Stimulated activated CD4-positive, alpha-beta T cell treated with anti-CD3 and anti-CD28 coated beads, Interleukin-2, amount 100 ng/mL, for 4 hours (primary cell): Measurements from ENCODE around the gene PIP4K2A.
A peak's percentile ranks its signal among the peaks of the same experiment; 100 is the strongest.

Experiments
- DNase-seq: peaks from one replicate; pipeline ENCODE4 v3.0.0-alpha.2; 2020; ENCODE audit warnings: low read depth

Gene PIP4K2A

DNA sequence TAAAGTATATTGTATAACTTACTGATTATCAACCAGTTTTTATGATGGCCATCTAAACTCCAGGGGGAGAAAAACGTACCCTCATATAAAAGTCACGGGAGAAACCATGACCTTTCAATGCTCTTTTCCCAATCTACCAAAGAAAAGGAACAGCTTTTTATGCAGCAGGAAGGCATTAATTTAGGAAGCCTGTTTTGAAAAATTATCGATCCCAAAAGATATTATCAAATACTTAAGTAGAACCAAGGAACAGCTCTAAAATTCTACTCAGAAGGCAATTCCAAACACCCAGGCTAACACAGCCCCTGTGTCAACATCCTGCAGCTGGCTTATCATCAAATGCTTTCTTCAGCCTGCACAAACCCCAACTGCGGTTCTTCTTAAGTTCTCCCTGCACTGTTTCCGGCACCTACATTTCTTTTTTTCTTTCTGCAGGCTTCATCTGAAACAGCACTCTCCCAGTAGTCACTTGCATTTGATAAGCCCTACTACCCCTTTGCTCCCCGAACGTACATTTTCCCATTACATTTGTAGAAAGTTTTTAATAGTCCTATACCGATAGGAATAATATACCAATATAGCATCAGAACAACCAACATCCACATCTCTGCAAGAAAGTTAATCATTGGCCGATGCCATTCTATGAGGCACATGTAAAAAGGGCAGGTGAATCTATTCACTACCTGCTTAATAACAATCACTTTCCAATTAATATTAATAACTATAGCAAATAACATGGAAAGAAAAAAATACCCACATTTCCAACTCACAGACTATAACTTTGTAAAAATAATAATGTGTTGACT is 47.9 kb downstream of the PIP4K2A start:
- DNase-seq: peak; percentile 49

DNA sequence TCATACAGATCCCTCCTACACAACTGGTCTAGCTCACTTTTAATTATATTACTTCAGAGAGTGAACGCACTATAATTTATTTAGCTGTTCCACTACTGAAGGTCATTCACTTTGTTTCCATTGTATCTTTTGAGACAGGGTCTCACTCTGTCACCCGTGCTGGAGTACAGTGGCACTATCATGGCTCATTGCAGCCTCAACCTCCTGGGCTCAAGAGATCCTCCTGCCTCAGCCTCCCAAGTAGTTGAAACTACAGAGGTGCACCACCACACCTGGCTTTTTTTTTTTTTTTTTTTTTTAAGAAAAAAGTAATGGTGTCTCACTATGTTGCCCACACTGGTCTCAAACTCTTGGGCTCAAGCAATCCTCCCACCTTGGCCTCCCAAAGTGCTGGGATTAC is 49.0 kb downstream of the PIP4K2A start:
- no peak for DNase-seq

GRCh38 chr10:22662733-22663330 is 51.5 kb downstream of the PIP4K2A start:
- DNase-seq: no peak

GRCh38 chr10:22659866-22660265 is 54.5 kb downstream of the PIP4K2A start:
- no peak for DNase-seq

- DNase-seq: no peak
Observed at GRCh38 chr10:22658745-22659410, 55.5 kb downstream of the PIP4K2A start.

DNA sequence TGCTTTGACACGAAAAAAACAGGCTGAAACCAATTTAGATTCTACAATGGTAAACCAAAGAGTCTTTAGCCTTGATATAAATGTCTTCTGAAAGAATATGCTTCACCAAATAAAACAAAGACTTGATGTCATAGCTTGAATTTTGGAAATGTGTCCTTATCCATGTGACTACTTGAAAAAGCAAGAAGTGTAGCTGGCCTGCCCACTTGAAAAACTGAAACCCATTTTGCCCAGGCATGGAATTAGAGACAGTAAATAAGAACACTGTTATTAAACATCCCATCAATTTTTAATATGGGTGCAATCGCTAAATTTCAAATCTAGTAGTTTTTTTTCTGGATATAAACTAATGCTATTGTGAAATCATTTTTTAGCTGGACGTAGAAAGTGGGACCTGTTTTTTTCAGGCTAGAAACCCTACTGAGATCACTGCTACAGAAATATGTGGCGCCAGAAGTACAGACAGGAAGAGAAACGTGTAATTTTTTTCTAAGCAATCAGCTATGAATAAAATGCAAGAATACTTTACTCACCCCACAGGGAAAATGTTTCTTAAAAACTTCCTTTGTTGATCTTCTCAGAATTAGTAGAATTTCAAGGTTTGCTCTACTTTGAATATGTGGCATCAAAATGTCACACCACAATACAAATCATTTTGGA is 56.7 kb downstream of the PIP4K2A start:
- DNase-seq: no peak

DNA sequence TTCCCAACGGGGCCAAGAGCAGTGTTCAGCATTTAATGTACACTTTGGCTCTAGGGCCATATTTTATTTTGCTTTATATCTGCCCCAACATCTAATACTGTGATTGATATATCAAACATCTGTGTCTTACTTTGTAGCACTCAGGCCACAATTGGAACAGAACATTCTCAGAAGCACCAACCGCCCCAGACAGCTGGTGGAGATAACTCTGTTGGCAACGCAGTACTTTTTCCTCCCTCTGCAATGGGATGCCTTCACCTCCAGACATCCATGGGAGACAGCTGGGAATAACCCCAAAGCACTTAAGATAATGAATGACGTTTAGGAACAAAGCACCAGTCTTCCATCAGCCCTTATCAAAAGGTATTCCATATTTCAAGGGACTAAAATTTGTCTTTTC is 57.4 kb downstream of the PIP4K2A start:
- no peak for DNase-seq

DNA sequence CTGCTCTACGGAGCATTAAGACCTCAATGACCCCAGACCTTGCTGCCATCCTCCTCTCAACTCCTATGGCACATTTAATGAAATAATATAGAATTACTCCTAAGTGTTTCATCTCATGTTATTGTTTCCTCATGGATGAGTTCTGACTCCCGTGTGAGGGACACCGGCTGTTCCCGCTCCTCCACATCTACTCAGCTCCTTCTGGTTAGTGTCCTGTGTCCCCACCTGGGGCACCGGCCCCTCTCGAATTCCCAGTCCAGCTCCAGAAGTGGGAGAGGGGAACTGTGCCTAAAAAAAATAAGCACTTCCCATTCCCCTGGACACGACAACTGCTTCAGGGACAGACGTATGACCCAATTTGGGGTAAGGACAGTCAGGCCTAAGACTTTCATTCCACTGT is 58.3 kb downstream of the PIP4K2A start:
- DNase-seq: no peak

- no peak for DNase-seq
Observed at GRCh38 chr10:22655312-22655981, 58.9 kb downstream of the PIP4K2A start.

DNA sequence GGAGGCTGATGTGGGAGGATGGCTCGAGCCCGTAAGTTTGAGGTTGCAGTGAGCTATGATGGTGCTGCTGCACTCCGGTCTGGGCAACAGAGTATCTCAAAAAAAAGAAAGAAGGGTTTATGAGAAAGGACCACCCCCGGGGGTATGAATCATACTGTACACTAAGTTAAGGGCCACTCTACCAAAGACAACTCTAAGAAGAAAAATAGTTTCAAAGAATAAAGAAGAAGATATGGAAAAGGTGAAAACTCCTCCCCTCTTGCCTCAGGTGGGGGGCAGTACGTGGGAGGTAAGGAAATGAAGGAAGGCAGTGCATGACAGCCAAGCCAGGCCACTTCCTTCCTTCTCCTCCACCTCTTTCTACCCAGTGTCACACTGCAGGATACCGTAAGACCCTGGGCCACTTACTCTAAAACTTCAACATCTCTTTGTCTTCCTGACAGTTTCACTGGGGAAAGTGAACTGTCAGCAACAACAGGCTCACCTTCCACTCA is 61.3 kb downstream of the PIP4K2A start:
- peak; percentile 56 for DNase-seq

DNA sequence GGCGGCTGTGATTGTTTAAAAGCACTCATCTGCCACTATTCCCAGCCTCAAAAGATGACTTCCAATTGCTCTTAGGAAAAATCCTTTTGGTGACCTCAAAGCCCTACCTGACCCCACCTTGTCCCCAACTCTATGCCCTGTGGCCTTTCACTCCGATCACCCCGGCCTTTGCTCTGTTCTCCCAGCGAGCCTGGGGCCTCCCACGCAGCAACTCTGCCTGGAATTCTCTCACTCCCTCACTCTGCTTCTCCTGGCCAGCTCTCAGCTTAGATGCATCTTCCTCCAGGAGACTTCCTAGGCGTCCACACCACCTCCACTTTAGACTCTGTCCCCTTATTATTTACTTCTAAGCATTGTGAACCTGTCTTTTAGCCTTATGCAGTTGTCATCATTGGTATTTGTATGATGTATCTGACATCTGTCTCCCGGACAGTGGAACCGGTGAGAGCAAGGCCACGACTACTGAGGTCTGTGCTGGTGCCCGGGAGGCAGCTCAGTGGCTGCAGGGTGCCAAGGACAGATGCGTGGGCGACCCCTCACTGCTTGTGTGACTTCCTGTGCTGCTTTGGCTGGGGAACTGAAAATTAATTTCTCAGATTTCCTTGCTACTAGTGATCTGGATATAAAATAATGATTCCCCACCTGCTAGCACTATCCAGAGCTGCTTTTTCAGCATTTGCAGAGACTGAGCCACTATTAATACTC is 63.0 kb downstream of the PIP4K2A start:
- DNase-seq: no peak

DNA sequence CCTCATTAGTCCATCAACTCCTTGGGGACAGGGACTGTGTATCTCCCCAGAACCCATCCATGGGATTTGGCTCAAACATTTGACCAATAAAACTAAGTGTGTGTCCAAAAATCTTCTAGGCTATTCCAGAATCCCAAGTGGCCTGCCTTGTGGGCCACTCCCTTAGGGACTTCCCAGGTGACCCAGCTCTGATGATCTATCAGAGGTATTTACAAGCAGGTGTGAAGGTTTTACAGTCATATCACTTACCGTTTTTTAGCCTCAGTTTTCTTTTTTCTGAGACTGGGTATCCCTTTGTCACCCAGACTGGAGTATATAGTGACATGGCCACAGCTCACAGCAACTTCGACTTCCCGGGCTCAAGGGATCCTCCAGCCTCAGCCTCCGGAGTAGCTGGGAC is 64.4 kb downstream of the PIP4K2A start:
- DNase-seq: no peak

- no peak for DNase-seq
Observed at GRCh38 chr10:22649390-22649841, 65.0 kb downstream of the PIP4K2A start.

DNA sequence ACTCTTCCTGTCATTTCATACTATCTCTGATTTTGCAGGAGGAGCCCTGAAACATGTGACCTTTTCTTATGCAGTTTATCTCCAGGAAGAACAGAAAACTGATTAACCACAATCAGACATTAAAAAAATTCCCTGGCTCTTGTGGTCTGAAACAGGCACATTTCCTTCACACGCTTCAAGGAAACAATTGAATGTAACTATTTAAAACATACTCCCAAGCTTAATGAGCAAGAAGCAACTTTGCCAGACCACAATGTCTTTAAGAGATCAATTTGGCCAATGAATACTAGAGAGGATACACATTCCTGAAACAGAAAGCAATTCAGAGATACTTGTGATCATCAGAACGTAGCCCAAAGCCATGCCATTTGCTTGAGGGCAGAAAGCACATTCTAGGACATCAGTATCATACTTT is 65.8 kb downstream of the PIP4K2A start:
- no peak for DNase-seq

DNA sequence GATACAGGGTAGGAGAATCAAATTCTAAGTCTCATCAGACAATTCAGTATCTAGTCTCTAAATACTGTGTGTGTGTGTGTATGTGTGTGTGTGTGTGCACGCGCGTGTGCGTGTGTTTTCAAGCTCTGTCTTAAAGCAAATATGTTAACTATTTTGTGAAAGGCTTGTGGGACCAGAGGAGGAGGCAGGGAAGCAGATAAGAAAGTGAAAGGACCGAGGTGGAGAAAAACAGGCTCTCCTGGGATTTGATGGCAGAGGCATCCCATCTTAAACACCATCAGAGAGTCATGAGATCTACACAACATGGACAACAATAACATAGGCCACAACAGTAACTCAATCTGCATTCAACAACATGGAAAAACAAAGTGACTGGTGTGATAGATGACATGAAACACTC is 67.1 kb downstream of the PIP4K2A start:
- no peak for DNase-seq

GRCh38 chr10:22646388-22646853 is 68.0 kb downstream of the PIP4K2A start:
- no peak for DNase-seq

DNA sequence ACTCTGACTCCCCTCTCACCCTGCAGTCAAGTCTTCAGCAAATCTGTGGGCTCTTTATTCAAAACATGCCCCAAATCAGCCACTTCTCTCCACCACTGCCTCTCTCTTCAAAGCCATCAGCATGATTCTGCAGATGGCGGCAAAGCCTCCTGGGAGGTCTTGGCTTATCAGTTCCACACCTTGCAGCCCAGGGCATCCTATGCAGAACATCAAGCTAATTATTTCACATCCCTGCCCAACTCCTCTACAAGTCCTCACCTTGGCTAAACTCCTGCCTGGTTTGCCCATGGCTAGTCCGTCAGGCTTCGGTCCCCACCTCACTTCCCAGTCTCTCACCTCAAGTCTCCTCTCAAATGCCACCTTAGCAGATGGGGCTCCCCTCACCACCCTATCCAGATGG is 70.2 kb downstream of the PIP4K2A start:
- DNase-seq: no peak

GRCh38 chr10:22643775-22644174 is 70.6 kb downstream of the PIP4K2A start:
- no peak for DNase-seq

- DNase-seq: no peak
Observed at GRCh38 chr10:22643116-22643515, 71.3 kb downstream of the PIP4K2A start.

GRCh38 chr10:22641743-22642142 is 72.6 kb downstream of the PIP4K2A start:
- no peak for DNase-seq

DNA sequence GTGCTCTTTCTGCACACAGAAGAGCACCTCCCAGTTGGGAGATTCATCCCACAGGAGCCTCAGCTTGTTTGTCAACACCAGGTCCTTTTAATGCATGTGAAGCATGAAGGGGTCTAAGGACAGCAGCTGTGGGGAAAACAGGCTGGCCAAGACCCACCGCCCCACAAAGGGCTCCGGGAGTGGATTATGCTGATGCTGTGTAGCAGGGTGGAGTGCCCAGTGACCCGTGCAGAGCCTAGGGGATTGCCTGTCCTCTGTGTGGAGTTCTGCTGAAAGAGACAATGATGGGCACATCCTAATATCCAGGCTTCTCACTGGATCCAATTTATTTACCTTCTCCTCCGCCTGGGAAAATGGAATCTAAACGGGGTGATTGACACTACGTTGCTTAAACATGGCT is 74.0 kb downstream of the PIP4K2A start:
- DNase-seq: no peak
